Mammary epithelial cell (primary cell): ENCODE data around the gene ZNF23.

Source experiments
- CTCF ChIP-seq, 2 donors: IDR thresholded peaks in 1 of 2; conservative IDR thresholded peaks in 1 of 2; 2 replicates each; pipeline ENCODE4 v1.5.1; 2011 to 2012; ENCODE audit warnings: inconsistent platforms in 2 of 2, low read length in 2 of 2, mild to moderate bottlenecking in 2 of 2, control low read depth in 1 of 2, low read depth in 1 of 2; ENCODE audit not compliant: insufficient read depth in 1 of 2; ENCODE audit errors: extremely low read depth in 1 of 2
- EZH2 ChIP-seq: IDR thresholded peaks from 2 replicates; pipeline ENCODE4 v1.6.1; 2012; ENCODE audit warnings: low read length, inconsistent platforms, borderline replicate concordance

DNA sequence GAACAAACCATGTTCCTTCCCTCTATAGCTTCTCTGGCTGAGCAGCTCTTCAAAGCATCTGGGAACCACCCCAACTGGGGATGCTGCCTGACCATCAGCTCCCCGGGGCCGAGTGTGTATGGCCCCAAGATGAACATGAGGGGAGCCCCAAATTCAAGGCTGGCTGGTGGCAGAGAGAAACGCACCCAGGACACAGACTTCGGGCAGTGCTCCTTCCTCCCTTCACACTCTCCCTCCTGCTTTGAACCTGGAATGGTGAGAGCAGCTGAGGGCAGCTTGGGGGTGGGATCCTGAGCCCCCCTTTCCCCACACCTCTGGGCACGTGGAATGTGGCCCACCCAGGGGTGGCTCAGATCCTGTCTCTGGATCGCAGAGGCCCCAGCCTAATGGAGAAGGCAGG lies 37.4 kb downstream of the ZNF23 start:
- TF ChIP-seq CTCF (conservative IDR thresholded peaks at IDR 0.05 in 1 of 2, IDR thresholded peaks at IDR 0.05 in 1 of 2; ENCODE audit: extremely low read depth in 1 of 2, insufficient read depth in 1 of 2, low read depth in 1 of 2, low read length in 2 of 2) (no peak), EZH2 (no peak)
